NCI-H1092 treated with DMSO at 0.1 percent for 48 hours (cell line): ENCODE data around the gene GNAQ.
"Not testable (repeated sequence)": the region's sequence is repeated elsewhere in the genome, so short reads cannot be mapped to it uniquely, and the experiment has no call there.

Experiments used
- DNase-seq: peaks from one replicate; lab custom pipeline; 2025; lab: John Stamatoyannopoulos, UW

Gene GNAQ

DNA sequence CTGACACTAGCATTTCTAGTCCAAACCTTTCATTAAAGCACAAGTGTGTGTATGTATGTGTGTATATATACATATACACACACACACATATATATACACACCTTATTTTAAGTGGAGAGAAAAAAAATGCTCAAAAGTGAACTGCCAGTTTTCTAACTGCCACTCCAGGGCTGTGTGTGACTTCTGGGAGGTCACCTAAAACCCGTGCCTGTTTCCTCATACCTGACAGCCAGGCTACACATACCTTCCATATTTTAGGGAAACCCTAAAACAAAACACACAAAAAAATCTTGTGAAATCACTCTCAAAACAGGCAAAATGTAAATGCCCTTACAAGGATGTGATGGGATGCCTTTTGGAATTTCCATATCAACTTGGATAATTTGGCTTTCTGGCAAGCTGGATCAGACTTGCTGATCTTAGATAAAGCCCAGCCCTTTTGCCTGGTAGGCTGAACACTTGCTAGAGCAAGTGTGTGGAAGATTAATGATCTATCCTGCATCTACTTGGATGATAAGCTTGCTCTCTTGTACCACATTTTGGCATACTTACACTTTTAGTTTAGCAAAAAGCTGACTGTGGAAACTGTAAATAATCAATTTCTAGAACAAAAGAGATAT is 127.8 kb downstream of the GNAQ start:
- DNase-seq, result no peak

DNA sequence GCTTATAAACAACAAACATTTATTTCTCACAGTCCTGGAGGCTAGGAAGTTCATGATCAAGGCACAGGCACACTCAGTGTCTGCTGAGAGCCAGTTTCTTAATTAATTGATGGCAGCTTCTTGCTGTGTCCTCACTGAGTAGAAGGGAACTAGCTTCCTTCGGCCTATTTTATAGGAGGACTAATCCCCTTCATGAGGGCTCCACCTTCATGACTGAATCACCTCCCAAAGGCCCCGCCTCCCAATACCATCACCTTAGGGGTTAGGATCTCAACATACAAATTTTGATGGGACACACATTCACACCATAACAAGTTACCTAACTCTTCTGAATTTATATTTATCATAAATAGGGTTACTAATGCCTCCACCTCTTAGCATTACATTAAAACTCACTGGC is 129.8 kb downstream of the GNAQ start:
- no peak for DNase-seq

DNA sequence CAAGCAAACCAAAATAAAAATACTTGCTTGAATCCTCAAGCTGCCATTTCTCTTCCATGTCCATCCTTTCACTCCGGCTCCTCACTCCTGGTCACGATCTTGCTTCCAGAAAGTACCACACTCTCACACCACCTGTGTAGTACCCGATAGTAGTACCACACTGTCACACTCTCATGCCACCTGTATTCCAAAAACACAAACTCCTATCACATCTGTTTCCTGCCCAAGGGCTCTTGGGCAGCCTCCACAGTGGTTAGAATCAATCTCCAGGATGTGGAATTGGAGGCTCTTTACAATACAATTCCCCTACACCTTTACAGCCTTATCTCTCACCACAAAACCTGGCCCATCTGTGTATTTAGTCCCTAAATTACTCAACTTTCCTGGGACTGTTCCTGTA is 130.6 kb downstream of the GNAQ start:
- DNase-seq, result no peak

DNA sequence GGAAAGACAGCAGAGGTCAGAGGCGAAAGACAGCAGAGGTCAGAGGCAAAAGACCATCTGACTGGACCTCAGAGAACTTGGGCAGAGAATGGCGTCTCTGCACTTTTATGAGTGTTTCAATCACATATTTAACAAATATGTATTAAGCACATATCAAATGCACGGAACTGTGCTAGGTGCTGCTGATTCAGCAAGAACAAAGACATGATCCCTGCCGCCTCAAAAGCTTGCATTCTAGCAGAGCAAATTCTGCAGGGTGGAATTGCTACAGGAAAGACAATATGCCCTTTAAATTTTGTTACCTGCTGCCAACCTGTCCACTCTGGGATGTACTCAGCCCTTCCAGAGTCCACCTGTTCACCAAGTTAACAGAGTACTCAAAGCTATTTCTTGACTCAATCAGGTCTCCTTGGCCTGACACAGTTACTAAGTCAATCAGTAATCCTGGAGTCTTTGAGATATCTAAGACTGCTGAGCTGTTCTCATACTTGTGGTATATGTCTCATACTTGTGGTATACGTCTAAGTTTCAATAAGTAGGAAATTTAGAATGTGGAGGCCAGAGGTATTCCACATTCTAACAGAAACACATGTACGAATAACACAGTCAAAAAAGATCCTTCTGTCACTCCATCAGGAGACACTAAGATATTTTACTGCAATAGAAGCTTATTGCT is 131.8 kb downstream of the GNAQ start:
- no peak for DNase-seq

DNA sequence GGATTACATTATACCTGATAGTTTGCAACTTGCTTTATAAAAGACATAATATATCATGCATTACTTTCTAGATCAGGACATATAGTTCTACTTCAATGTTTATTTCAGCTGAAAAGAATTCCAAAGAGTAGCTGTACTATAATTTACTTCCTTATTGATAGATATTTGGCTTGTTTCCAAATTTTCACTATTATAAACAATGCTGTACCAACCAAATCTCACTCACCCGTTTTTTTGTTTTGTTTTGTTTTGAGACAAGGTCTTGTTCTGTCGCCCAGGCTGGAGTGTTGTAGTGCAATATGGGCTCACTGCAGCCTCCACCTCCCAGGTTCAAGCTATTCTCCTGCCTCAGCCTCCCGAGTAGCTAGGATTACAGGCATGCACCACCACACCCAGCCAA is 132.7 kb downstream of the GNAQ start:
- DNase-seq, result no peak

DNA sequence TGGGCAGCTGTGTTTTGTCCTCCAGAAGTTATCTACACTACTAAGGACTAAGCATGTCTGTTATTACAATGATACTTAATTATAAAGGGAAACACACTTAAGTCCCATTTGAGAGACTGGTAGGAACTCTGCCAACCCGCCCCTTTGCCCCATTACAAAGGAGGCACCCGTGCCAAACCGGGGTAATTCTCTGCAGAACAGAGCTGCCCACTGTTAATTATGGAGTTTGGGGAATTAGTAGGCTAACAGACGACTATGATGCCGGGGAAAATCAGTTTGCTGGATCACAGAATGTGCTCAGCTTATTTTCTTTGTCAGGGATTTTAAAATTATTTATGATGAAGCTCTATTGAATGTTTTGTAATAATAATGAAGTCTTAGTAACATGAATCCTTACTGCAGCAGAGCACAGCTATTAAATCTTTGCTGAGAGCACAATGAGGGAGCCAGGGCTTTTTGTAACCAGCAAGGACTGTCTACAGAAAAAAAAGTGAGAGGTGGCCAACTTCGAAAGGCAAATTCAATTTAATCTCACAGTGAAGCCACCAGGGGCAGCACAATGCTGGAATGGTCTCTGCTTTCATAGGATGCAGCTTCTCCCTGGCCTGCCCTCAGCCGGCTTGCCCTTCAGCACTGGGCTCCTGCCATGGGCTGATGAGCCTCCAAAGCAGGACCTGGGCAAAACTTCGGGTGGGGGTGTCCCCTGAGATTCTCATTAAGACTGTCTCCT is 134.5 kb downstream of the GNAQ start:
- DNase-seq, result peak; percentile 90

DNA sequence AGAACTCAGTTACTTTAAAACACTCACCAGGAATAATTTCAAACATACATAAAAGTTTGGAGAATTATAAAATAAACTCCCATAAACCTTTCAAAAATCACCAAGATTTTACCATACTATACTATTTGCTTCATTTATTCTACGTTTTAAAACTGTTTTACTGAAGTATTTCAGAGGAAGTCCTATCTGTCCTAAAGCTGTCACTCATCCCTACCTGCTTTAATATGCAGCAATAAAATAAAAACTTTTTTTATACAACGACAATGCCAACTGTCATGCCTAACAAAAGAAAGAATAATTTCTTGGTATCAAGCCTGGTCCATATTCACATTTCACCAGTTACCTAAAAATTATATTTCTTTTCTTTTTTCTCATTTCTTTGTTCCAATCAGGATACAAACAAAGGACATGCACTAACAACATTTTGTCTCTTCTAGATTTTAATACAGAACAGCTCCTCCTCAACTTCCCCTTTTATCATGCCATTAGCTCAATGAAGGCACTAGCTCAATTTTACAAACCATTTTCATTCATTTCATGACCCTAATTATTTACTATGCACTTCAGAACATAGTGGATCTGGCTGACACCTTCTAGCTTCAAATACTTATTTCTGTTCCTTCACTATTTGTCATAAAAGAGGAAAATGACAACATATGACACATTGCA is 135.2 kb downstream of the GNAQ start:
- DNase-seq, result no peak

DNA sequence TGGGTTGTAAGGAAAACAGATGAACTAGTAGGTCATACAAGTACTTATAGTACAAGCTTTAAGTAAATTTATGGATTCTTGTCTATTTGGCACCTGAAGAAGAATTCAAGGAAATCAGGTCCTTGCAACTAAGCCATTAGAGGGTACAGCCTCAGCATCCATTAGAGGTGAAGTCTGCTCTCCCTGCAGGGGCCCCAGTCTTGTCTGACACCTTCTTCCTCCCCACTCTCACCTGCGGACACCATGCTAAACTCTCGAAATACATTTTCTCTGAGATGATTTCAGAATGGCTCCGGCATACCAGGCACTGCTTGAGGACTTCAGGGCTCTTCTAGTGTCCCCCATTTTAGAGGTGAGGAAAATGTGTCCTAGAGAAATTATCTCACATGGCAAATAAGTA is 137.9 kb downstream of the GNAQ start:
- DNase-seq, result no peak

DNA sequence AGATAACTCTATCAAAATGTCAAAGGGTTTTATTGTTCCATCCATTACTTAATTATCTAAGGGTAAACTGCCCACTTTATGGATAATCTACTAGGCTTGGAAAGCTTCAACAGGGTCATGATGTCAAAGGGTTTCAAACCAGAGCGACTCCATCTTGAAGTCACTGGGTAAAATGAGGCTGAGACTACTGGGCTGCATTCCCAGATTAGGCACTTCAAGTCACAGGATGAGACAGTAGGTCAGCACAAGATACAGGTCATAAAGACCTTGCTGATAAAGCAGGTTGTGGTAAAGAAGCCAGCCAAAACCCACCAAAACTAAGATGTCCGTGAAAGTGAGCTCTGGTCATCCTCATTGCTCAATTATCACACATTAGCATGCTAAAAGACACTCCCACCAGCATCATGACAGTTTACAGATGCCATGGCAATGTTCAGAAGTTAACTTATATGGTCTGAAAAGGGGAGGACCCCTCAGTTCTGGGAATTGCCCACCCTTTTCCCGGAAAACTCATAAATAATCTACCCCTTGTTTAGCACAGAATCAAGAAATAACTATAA is 138.6 kb downstream of the GNAQ start:
- DNase-seq, result no peak

DNA sequence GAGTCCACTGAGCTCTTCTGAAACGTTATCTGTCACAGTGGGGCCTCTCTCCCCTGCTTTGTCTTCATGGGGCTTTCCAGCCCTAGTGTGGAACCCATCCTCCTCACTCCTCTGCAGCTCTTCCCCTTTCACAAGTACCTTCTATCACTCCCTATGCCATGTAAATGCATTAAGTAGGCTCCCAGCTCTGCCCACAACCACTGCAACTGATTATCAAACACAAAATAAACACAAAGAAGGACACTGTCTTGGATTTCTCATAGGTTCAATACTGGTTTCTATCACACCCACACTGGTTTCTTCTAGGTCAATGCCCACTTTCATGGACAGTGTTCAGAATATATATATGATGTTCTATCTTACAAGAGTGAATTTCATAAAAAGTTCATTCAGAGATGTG is 139.4 kb downstream of the GNAQ start:
- DNase-seq, result no peak

DNA sequence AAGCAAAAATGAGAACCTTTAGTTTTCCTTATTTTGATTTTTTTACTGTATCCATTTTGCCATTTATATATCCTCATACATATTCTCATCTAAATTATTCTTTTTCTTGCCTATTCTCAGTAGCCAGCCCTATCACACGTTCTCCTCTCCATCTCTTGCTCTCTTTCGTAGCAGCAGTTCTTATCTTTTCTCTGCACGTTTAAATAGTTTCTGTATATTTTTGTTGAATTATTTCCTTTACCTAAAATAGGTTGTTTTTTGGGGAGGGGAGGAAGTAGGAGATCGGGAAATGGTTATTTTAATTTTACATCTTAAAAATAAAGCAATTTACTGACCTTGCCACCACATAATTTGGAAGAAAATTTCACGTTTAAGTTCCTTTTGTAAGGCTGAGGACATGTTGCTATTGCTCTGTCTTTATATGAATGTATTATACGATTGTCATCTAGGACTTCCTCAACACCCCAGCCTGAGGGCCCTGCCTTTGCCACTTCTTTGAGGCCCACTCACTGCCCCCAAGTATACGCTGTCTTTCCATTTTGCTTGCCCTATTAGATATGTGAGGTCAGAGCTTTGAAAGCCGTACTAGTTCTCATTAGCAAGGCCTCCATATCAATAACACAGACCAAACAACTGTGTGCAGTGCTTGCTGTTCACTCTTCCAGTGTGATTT is 140.3 kb downstream of the GNAQ start:
- DNase-seq, result no peak

DNA sequence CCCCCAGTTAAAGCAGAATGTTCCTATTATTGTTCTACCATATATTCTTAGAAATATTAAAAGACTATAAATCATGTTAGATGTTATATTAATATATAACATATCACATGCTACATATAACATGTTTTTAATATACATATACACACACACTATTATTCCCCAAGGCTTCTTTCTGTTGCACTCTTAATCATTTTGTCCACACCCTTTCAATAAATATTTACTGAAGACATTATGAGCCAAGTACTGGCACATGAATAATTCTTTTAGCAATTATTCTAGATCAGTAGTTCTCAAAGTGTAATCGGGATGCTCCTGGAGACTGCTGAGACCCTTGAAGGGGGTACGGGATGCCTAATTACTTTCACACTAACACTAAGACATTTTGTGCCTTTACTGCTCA is 143.9 kb downstream of the GNAQ start:
- no peak for DNase-seq

DNA sequence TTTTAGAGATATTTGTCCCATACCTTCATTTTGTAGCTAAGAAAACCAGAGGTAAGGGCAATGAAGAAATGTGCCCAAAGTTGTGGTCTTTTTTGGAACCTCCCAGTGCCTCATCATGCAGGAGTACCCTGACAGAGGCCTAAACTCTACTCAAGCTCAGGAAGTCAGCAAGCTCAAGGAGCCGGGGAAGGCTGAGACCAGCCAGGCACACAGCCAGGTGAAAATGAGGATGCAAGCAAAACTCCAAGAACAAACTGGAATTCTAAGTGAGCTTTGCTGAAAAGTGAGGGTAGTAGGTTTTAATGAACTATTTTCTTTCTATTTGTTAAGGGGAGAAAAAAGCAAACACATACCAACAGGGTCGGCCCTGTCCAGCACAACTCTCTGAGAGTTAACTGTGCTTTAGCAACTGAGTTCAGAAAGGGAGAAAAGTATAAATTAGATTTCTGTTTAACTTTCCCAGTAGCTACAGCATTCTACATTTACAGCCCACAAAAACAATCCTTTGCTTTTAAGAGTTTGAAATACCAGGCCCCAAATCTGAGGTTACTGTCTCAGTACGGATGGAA is 146.4 kb downstream of the GNAQ start:
- DNase-seq, result no peak

DNA sequence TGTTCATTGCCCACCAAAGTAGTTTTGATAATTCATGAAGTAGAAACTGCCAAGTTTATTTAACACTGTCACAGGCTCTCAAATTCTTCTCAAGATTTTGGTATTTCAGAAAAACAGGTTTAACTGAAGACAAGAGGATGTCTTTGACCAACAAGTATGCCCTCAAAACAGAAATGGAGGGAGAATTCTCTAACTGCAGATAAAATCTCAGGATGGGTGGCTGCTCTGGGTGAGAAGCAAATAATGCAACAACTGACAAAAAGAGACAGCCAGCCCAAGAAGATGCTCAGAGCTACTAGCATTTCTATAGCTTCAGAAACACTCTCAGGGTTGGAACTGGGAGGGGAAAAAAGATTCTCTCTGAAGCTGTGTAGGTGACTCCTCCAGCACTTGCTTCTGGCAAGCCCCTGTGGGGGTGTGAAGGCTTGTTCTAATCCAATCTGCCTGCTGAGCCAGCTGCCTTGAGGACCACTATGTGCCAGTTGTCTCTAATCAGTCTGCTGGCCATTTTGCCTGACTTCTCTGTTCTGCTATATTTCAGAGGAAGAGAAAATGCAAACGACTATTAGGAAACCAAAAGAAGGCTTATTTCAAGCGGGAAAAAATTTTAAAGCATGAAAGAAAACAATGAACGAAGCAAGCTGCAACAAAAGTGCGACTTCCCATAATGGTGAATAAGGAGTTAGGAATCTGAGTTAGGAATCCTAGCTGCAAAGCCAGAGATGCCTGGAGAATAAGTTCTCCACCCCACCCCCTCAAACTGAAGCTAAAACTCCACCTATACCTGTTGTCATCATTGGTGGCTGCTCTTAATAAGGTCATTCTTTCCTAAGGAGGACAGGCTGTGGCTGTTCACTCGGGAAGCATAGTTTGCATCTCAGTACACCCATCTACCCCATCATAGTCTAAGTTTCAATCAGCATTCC is 147.5 kb downstream of the GNAQ start:
- DNase-seq, result no peak

DNA sequence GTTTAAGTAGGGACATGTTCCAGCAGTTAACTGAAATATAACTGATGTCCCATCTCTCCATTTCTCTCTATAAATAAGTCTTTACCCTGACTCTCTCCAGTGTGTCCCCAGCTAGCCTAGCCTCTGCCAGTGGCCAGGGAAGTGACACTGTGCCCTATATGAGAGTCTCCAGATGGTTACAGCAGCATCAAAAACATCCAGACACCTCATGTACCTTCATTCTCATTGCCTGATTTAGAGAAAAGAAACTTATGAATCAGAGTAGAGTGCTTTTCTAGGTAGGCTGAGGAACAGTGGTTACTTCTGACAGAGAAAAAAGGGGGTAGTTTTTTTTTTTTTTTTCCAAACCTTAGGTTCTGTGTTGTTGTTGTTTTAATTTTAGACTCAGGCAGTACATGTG is 148.5 kb downstream of the GNAQ start:
- no peak for DNase-seq

DNA sequence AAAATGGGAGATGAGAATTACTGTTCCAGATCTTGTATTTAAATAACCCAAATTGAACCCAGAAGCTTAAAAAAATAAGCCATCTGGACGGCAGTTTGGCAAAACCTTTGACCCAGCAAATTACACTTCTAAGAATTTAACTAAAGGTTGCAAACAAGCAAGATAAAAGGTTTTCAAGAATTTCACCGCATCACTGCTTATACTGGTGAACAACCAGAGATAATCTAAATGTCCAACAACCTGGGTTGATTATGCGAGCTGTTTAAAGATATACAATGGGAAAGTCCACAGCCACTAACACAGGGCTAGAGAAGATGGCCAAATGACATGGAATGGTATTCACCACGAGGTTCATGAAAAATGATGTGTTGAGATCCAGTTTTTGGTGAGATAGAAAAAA is 149.3 kb downstream of the GNAQ start:
- DNase-seq, result no peak

DNA sequence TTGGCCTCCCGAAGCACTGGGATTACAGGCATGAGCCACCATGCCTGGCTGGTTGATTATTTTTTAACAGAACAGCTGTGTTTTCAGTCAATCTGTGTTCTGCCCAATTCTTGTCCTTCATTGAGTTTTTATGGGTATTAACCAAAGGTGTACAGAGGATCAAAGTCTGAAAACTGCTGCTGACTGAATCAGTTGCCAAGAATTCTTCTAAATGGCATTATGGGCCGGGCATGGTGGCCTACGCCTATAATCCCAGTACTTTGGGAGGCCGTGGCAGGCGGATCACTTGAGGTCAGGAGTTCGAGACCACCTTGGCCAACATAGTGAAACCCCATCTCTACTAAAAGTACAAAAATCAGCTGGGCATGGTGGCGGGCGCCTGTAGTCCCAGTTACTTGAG is 150.0 kb downstream of the GNAQ start:
- DNase-seq, result not testable (repeated sequence)

DNA sequence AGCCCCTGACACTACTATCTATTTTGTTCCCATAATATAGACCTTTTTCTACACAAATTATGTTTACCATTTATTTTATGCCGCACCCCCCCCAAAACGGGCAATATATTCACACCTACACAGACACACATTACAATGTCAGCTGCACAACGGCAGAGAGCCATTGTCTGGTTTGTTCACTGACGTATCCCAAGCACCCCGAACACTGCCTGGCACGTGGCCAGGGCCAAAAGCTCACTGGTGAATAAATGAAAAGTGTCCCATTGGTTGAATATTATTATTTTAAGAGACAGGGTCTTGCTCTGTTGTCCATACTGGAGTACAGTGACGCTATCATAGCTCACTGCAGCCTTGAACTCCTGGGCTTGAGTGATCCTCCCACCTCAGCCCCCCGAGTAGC is 150.5 kb downstream of the GNAQ start:
- no peak for DNase-seq

DNA sequence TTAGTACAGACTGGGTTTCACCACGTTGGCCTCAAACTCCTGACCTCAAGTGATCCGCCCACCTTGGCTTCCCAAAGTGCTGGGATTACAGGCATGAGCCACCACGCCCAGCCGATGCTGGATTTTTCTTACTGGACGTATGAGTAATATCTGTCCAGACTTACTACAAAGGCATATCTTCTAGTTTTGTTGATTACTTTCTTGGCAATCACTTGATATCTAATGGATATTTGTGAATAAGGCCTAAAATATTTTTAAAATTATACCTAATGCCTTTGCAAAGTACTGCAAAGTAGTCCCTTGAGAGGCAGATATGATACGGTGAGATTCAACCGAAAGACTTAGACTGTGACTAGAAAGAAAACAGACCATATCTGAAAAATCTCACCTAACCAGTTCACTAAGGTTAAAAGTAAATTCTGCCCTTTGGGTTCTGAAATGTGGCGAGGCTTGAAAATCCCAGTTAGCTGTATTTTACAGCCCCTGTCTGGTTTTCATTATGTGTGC is 152.1 kb downstream of the GNAQ start:
- no peak for DNase-seq

DNA sequence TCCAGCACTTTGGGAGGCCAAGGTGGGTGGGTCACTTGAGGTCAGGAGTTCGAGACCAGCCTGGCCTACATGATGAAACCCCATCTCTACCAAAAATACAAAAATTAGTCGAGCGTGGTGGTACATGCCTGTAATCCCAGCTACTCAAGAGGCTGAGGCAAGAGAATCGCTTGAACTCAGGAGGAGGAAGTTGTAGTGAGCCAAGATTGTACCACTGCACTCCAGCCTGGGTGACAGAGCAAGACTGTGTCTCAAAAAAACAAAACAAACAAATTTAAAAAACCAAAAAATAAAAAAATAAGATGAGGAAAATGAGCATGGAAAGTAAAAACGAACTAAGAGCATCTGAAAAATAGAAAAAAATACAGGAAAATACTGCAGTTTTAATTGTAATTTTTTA is 152.8 kb downstream of the GNAQ start:
- DNase-seq, result not testable (repeated sequence)
